Activated B cell treated with CpG ODN at 0.5 μM for 24 hours (primary cell): ENCODE measurements around the gene TBX18. TPM values are rescaled to one million over a fixed set of nuclear protein-coding genes. Genes with fewer than 3 reads are reported as not detected.

Experiments used
- ATAC-seq: fragments of 200-7000 bp; cut with Tn5 transposase; one replicate; pipeline ENCODE4 v1.10.0; 2021; ENCODE audit warnings: low read depth, mild to moderate bottlenecking, moderate library complexity
- CTCF ChIA-PET: fragments of 350-600 bp; sonication (Branson Sonifier 250); formaldehyde crosslinking; loops from one replicate; lab custom pipeline; 2021; ENCODE audit warnings: antibody characterized with exemption; lab: Charles Lee
- POLR2A ChIA-PET: fragments of 350-600 bp; sonication (Branson Sonifier 250); formaldehyde crosslinking; loops from one replicate; lab custom pipeline; 2021; ENCODE audit warnings: antibody characterized with exemption; lab: Charles Lee
- DNase-seq: peaks from one replicate; pipeline ENCODE4 v3.0.0; 2022
- H3K27ac Mint-ChIP-seq: one replicate; pipeline ENCODE4 v1.8.0; 2020; ENCODE audit warnings: mixed read lengths
- H3K27me3 Mint-ChIP-seq: one replicate; pipeline ENCODE4 v1.8.0; 2021; ENCODE audit warnings: mixed read lengths
- H3K36me3 Mint-ChIP-seq: one replicate; pipeline ENCODE4 v1.8.0; 2021; ENCODE audit warnings: low read depth, mixed read lengths
- H3K4me1 Mint-ChIP-seq: one replicate; pipeline ENCODE4 v1.8.0; 2021; ENCODE audit warnings: mixed read lengths
- H3K4me3 Mint-ChIP-seq: one replicate; pipeline ENCODE4 v1.8.0; 2020; ENCODE audit warnings: mild to moderate bottlenecking, mixed read lengths
- H3K9me3 Mint-ChIP-seq: one replicate; pipeline ENCODE4 v1.8.0; 2020; ENCODE audit warnings: mixed read lengths
- intact Hi-C: fragments of 100-400 bp; cut with micrococcal nuclease; formaldehyde crosslinking; loops from one replicate; pipeline ENCODE4 v1.15.1; 2024
- total RNA-seq: library from RNA; stranded (reverse); gene quantifications from 2 replicates; pipeline ENCODE4 v1.2.3, GENCODE V29; 2022
- TF ChIP-seq, protein P1 (sequence below): fragments of 200-600 bp; IDR thresholded peaks from one replicate; pipeline ENCODE4 v1.8.0; 2022; ENCODE audit warnings: antibody characterized with exemption, mild to moderate bottlenecking

Gene TBX18
- total RNA-seq, 1 donor from 2014 or later = not detected

GRCh38 chr6:84657025-84657424 lies 107.4 kb downstream of the TBX18 start:
- TF ChIP-seq, protein P1, sequence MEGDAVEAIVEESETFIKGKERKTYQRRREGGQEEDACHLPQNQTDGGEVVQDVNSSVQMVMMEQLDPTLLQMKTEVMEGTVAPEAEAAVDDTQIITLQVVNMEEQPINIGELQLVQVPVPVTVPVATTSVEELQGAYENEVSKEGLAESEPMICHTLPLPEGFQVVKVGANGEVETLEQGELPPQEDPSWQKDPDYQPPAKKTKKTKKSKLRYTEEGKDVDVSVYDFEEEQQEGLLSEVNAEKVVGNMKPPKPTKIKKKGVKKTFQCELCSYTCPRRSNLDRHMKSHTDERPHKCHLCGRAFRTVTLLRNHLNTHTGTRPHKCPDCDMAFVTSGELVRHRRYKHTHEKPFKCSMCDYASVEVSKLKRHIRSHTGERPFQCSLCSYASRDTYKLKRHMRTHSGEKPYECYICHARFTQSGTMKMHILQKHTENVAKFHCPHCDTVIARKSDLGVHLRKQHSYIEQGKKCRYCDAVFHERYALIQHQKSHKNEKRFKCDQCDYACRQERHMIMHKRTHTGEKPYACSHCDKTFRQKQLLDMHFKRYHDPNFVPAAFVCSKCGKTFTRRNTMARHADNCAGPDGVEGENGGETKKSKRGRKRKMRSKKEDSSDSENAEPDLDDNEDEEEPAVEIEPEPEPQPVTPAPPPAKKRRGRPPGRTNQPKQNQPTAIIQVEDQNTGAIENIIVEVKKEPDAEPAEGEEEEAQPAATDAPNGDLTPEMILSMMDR = no peak
- H3K27me3 Mint-ChIP-seq = no peaks in the 10 kb centered on the region
- H3K4me3 Mint-ChIP-seq = no peak overlapping the region
- H3K36me3 Mint-ChIP-seq = no peaks in the 10 kb centered on the region
- no peaks in the 10 kb centered on the region for H3K9me3 Mint-ChIP-seq
- intact Hi-C loops = no loop called here
- no peak overlapping the region for H3K27ac Mint-ChIP-seq
- DNase-seq (no peak), ATAC-seq (no peak)
- H3K4me1 Mint-ChIP-seq = no peaks in the 10 kb centered on the region
- POLR2A ChIA-PET = no interaction called here
- CTCF ChIA-PET = no interaction called here

DNA sequence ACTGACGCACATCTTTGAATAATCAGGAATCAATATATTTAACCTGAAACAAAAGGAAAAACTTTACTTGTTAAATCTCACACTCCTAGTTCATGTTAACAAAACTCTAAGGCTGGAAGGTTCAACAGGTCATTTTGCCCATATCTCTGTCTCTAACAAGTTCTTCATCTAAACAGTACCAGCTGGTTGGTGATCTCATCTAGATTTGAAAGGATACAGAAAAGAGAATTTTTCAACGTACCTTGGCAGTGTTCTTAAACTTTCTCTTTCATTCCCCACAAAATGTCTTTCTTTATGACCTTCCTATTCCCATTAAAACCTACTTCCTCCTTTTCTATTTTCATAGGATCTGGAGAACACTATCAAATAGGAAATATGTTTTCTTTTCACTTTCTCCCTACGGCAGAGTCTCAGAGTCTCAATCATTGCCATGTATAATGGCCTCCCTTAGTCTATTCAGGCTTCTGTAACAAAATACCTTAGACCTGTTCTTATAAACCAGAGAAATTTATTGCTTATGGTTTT lies 111.3 kb downstream of the TBX18 start:
- ChIA-PET CTCF (no interaction called here), POLR2A (no interaction called here)
- no peak for DNase-seq
- H3K27me3 Mint-ChIP-seq = no peaks in the 10 kb centered on the region
- no peaks in the 10 kb centered on the region for H3K36me3 Mint-ChIP-seq
- ATAC-seq = no peak
- intact Hi-C loops = no loop called here
- H3K4me3 Mint-ChIP-seq = no peak overlapping the region
- TF ChIP-seq, protein P1 = no peak
- no peaks in the 10 kb centered on the region for H3K9me3 Mint-ChIP-seq
- no peak overlapping the region for H3K27ac Mint-ChIP-seq
- H3K4me1 Mint-ChIP-seq = no peaks in the 10 kb centered on the region

DNA sequence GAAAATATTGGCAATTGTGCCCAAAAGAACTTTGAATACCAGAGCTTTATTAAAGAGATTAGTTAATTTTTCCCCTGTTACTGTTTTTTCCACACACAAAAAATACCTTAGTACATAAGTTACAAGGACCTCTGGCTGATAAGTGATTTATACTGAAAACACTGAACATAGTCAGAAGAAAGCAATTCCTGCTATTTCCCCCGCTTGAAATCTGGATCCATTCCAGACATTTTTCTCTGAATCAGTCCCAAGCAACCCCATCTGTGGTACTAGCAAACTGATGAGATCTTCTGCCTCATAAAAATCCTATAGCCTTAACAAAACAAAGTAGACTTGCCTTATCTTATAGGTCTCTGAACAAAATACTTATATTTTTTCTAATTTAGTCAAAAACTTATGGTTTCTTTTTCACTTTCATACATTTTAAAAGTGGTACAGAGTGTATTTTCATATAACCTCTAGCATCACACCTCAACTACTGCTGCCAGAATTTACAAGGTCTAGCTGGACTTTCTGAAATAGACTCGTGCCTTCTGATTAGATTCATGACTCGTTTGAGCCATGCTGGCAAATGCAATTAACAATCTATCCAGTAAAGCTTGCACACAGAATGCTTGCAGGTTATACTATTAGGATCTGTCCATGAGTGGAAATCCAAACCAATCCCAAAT lies 111.9 kb downstream of the TBX18 start:
- POLR2A ChIA-PET = no interaction called here

GRCh38 chr6:84651583-84651982 lies 112.8 kb downstream of the TBX18 start:
- H3K9me3 Mint-ChIP-seq = no peaks in the 10 kb centered on the region
- ChIA-PET POLR2A (no interaction called here), CTCF (no interaction called here)
- no peaks in the 10 kb centered on the region for H3K36me3 Mint-ChIP-seq
- intact Hi-C loops = no loop called here
- H3K4me1 Mint-ChIP-seq = no peaks in the 10 kb centered on the region
- H3K27me3 Mint-ChIP-seq = no peaks in the 10 kb centered on the region
- TF ChIP-seq, protein P1 = no peak
- H3K4me3 Mint-ChIP-seq = no peak overlapping the region
- H3K27ac Mint-ChIP-seq = no peak overlapping the region
- DNase-seq (no peak), ATAC-seq (no peak)

More for the DNA sequence above, 111.9 kb downstream of the TBX18 start:
- Mint-ChIP-seq H3K4me1 (no peaks in the 10 kb centered on the region), H3K27ac (no peak overlapping the region), H3K4me3 (no peak overlapping the region), H3K27me3 (no peaks in the 10 kb centered on the region), H3K36me3 (no peaks in the 10 kb centered on the region), H3K9me3 (no peaks in the 10 kb centered on the region)
- ATAC-seq (no peak), DNase-seq (no peak)
- intact Hi-C loops = no loop called here
- CTCF ChIA-PET = no interaction called here
- TF ChIP-seq, protein P1 = no peak

GRCh38 chr6:84648444-84648843 lies 116.0 kb downstream of the TBX18 start:
- H3K9me3 Mint-ChIP-seq = no peaks in the 10 kb centered on the region
- H3K27ac Mint-ChIP-seq = no peak overlapping the region

More at GRCh38 chr6:84648444-84648843, 116.0 kb downstream of the TBX18 start:
- H3K4me1 Mint-ChIP-seq = no peaks in the 10 kb centered on the region
- CTCF ChIA-PET = no interaction called here
- no peak overlapping the region for H3K4me3 Mint-ChIP-seq
- H3K36me3 Mint-ChIP-seq = no peaks in the 10 kb centered on the region
- DNase-seq (no peak), ATAC-seq (no peak)
- no peaks in the 10 kb centered on the region for H3K27me3 Mint-ChIP-seq
- POLR2A ChIA-PET = no interaction called here
- intact Hi-C loops = no loop called here
- TF ChIP-seq, protein P1 = no peak
